ENCODE measurements around the gene SH3PXD2A.

The SH3PXD2A gene

DNA sequence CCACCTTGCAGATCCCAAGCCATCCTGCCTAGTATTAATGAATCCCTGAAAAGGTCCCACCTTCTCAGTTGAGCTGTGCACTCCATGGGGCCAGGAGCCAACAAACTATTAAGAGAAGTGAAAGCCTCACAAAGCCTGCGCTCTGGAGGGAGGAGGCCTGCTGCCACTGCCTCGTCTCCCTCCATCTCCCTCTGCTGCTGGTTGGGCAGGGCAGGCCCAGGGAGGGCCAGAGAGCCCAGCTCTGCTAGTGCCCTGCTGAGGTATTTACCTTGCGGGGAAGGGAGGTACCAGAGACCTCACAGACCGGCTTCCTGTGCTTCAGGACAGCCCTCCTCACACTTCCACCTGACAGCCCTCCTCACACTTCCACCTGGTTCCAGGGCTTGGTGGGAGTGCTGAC, 171.5 kb downstream of the SH3PXD2A start:
- DNase-seq (ENCODE audit: low read depth) = no peak

GRCh38 chr10:103682631-103683030, 172.7 kb downstream of the SH3PXD2A start:
- no peak for DNase-seq (ENCODE audit: low read depth)

- DNase-seq (ENCODE audit: low read depth) = no peak
Measured at GRCh38 chr10:103681617-103682399, 173.6 kb downstream of the SH3PXD2A start.

DNA sequence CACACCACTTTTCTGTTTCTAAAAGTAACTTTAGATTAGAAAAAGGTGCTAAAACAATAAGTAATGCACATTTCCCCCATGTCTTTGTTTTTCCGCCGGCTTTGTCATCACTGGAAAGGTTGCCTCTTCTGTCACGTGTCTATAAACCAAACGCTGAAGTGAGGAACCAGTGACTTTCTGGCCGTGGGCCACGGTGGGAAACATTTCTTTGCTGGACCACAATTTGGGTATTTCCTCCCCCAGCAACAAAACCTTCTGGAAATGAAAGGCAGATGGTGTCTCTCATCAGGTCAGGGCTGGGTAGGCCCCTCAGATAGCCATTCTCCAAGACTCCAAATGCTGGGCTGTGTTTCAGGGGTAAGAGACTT, 174.5 kb downstream of the SH3PXD2A start:
- DNase-seq (ENCODE audit: low read depth) = no peak

DNA sequence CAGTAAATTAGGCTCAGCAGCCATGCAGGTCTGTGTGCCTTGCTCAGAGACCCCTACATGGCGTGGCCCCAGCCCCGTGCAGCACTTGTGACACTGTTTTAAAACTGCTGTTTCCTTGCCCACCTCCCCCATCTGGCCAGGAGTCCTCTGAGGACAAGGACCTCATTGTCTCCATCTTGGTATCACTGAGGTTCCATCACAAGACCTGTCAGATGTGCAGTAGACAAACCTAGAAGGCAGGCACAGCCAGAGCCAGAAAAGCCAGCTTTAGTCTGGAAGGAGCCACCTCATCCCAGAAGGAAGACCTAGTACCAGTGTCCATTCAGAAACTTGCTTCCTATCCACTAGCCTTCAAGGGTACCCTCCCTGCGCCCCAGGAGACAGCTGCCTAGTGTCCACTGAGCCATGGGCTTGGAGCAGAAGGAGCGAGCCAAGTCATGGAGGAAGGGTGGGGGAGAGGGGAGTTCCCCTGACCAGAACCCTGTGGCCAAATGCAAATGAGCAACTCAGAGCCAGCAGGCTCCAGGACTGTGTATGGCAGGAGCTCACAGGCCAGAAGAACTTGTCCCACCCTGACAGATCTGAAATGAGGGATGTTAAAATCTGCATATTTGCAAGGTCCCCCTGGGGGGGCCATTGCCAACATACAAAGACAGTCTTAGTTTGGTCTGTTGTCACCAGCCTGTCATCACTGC, 176.1 kb downstream of the SH3PXD2A start:
- no peak for DNase-seq (ENCODE audit: low read depth)

DNA sequence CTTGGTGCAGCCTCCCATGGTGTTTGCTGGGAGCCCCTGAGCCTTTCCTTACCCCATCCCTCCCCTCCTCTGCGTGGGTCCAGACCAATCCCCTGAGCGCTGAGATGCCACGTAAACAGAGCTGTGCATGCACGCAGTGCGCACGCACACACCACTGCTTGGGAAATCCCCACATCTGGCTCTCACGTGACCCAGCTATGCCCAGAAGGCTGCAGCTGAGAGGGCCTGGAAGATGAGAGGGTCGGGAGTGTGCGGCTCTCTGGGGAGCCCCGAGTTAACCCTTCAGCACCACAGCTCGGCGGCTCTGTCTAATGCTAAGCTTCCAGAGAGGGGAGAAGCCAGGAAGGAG, 177.2 kb downstream of the SH3PXD2A start:
- DNase-seq (ENCODE audit: low read depth) = peak; percentile 95

DNA sequence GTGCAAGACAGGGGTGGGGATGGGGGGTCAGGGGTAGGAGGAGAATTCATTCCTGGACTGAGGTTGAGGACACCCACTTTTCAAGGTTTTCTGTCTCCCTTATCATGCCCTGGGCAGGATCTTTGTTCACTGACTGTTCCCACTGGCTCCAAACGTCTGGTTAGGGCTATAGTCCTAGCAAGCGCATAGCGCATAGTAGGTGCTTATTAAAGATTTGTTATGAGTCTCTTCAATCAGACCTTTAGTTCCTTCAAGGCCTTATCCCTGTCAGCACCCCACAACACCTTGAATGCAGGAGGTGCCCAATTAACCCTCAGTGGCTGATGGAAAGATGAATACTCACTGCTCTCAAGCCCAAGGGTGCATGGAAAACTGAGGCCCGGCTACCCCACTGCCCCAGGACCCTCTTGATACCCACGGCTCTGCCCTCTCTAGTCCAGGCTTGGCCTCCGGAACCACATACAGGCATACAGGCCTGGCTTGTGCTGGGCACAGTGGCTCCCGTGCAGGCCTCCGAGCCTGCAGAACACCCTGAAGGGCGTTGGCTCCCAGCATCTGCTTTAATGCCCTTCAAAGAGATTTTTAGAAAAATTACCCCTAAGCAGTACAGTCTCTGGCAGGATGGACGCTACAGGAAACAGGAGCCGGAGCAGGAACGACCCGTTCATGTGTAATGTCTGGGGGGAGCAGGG, 177.7 kb downstream of the SH3PXD2A start:
- no peak for DNase-seq (ENCODE audit: low read depth)

DNA sequence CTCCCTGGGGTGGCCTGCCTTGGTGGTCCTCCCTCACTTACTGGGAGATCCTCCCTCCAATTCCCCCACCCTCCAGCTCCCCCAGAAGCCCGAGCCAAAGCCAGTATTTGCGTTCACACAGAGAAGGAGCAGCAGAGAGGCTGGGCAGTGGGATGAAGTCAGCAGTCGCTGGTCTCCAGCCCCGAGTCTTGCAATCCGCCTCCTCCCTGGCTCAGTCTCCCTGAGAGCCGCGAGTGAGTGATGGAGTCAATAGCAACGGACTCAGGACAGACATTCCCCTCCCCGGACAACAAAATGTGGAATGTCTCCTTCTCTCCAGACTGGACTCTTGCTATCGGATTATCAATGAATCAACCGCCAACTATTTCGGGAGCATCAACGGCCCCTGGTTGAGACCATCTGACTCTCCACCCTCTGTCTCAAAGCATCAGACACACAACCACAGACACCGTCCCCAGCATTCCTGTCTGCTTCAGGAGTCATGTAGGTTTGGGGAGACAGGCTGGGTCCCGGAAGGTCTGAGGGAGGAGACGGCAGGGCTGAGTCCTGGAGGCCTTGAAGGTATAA, 178.4 kb downstream of the SH3PXD2A start:
- no peak for DNase-seq (ENCODE audit: low read depth)

- DNase-seq (ENCODE audit: low read depth) = no peak
Measured at GRCh38 chr10:103676058-103676785, 179.2 kb downstream of the SH3PXD2A start.

GRCh38 chr10:103673606-103674005, 181.8 kb downstream of the SH3PXD2A start:
- DNase-seq (ENCODE audit: low read depth) = no peak

- no peak for DNase-seq (ENCODE audit: low read depth)
Measured at GRCh38 chr10:103672345-103672744, 183.0 kb downstream of the SH3PXD2A start.

DNA sequence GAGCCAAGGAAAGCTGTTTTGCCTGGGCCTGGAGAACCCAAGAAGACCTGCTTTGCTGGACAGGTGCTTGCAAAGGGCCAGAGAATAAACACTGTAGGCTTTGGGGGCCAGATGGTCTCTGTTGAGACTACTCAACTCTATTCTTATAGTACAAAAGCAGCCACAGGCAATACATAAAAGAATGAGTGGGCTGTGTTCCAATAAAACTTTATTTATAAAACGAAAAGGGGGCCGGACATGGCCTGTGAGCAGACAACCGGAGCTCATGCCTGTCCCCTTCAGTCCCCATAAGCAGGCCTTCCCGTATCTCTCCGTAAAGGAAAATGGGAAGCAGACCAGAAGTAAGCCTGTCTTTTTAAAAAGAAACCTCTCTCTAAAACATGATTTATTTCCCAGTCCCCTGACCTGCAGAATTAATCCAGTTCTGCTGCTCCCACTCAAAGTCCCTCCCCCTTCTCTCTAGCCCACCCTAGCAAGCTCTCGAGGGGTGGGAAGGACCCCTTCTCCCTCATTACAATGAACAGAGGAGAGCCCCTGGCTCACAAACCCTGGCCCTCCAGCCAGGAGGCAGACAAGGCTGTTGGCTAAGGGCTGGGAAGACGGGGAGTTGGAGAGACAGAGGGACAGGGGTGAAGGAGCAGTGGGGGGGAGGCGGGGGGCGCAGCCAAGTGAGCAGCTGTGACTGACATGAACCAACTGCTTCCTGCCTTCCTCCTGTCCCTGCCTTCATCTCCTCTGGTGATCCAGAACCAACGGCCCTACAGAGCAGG, 184.1 kb downstream of the SH3PXD2A start:
- no peak for DNase-seq (ENCODE audit: low read depth)

DNA sequence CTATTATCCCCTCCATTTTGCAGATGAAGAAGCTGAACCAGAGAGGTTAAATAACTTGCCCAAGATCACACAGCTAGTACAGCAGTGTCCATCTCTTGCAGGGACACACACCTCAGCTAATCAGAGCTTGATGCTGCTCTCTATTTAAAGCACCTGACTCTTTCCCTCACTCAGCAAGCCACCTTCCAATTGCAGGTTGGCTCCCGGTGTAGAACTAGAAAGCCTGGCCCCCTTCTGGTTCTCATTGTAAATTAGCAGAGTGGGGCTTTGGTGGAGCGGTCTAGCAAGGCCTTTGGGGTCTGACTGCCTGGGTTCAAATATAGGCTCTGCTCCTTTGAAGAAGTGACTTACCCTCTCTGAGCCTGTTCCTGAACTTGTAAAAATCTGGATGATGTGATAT, 185.4 kb downstream of the SH3PXD2A start:
- no peak for DNase-seq (ENCODE audit: low read depth)

- no peak for DNase-seq (ENCODE audit: low read depth)
Measured at GRCh38 chr10:103669243-103669929, 186.0 kb downstream of the SH3PXD2A start.

DNA sequence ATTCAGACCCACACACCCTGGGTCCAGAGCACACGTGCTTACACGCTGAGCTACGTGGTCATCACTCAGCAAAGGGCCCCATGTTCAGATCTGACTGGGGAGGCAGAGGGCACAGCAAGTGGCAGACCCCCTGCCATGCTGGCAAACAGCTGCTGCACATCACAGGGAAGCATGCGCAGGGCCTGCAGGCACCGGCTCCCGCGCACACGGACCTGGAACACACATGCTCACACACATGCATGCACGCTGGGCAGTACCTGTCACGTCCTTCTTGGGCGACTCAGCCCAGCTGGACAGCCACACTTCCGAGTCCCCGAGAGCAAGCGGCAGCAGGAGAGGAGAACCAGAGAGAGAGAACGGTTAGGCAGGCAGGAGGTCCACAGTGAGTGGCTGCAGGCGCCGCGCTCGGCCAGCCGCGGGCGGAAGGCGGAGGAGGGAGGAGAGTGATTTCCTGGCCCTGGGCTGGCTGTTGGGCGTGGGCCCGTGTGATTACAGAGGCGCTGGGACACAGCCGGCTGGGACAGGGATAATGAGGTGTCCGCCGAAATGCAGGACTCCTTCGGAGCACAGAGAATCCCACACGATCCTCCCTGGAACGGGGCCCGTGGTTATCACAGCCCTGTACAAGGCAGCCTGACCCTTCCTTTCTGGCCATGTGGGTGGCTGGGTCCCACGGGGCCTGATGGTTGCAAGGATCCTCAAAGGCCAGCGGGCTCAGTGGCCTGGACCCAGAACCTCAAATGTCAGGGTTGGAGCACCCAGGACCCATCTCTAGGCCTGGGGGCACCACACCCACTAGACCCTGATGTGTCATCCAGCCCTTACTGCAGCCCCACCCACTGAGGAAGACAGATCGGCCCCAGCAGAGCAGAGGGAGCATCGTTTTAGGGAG, 186.8 kb downstream of the SH3PXD2A start:
- DNase-seq (ENCODE audit: low read depth) = no peak

DNA sequence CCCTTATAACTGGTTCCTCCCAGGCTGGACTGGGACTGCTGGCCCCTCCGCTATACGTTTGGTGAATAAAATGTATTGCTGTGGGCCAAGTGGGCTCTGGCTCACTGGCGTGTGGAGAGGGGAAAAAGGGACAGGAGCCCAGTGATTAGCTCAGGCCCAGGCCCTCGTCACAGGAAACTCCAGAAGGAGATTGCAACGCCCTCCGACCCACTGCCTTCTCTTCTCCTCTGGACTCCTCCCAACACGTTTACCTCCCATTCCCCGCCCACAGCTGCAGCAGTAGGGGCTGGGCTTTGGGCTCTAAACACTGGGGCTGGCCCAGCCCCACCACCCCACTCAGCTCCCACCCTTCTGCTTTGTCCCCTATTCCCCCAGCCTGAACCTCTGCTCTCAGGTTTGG, 188.0 kb downstream of the SH3PXD2A start:
- no peak for DNase-seq (ENCODE audit: low read depth)

GRCh38 chr10:103666762-103667150, 188.6 kb downstream of the SH3PXD2A start:
- DNase-seq (ENCODE audit: low read depth) = no peak

DNA sequence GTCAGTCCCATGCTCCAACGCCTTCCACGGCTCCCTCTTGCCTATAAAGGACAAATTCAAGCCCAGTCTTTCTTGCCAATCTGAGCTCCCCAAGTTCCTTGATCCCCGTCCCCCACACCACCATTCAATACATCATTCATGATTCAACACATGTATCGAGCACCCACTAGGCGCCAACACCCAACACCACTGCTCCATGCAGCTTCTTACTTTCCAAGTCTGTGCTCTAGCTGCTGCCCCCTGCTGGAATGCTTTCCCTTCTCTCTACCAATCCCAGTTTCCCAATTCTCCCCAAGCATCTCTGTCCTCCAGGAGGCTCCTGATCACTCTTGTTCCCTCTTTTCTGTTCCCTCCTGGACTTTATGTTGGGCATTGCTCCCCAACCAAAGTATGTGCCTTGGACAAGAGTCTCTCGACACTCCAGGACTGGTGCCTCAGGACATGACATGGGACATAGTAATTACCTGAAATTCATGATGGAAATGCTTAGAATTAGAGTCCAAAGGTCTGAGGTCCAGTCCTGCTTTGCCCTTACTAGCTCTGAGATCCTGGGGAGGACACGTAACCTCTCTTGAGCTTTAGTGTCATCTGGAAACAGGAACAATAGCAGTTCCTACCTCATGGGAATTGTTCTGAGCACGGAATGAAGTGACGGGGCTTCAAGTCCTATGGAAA, 189.2 kb downstream of the SH3PXD2A start:
- DNase-seq (ENCODE audit: low read depth) = no peak

Measured in fibroblast of the conjunctiva (primary cell).